ENCODE measurements around the gene PREP.
"Not testable (repeated sequence)": the region's sequence is repeated elsewhere in the genome, so short reads cannot be mapped to it uniquely, and the experiment has no call there.

PREP gene

DNA sequence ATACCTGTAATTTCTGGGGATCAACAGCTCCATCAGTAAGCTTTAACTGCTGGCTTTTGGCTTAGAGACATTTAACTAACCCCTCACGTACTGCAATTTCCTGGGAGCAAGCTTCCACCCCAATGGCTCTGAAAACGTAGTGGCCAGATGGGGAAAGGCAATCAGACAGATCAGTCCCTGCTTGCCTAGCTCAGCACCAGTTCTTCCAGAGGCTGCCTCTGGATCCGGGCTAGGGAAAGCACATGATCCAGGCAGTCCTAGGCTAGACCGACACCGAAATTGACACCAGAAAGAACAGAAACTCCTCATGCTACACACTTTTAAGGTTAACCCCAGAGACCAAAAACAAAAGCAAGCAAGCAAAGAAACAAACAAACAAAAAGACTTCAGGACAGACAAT is 13.3 kb downstream of the PREP start:
- no peak for DNase-seq

- DNase-seq = no peak
Observed at GRCh38 chr6:105388392-105388791, 14.5 kb downstream of the PREP start.

- no peak for DNase-seq
Observed at GRCh38 chr6:105384004-105384403, 18.9 kb downstream of the PREP start.

DNA sequence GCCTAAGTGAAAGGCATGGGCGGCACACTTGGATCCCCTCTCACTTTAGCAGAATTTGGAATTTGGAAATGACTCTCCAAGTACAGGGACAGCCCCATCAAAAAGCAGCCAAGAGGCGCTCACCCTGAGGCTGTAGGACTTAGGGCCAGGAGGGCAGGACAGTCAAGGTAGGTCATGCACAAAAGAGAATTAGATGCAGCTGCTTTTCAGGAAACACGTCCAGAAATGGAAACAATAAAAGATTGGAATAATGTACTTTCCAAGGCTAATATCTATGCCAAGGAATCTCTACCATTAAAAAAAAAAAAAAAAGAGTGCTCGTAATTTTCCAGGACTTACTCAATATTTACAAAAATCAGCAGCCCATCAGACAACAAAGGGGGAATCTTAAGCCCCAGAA is 19.9 kb downstream of the PREP start:
- no peak for DNase-seq

DNA sequence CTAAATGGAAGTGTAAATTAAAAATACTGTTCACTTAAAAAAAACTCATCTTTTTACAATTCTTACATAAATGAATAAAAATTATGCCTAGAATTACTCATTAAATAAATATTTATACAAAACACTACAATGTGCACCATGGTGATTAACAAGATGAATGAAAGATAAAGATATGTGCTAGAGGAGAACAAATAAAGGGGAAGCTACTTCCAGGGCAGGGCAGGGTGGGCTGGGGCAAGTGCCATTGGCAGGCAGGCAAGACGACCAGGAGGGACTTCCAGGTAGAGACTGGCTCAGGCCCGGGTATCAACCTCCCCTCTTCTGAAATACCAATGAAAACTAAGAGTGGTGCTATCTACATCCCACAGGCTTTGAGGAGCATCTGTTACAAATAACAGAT is 20.4 kb downstream of the PREP start:
- no peak for DNase-seq

DNA sequence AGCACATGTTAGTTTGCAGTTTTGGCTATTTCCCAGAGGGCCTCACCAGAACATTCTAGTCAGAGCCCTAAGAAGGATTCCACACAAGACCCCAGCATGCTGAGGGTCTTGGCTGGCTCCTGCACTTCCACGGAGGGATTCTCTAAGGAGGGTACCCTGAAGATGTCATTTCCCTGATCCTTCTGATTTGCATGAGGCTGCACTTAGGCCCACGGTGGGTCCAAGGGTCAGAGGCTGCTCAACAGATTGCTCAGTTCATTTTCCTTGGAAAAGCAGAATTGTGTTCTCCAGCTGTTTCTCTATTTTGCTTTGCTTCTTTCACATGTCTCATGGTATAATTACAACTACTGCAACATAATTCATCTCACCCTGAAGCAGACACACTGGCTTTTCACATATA is 22.2 kb downstream of the PREP start:
- no peak for DNase-seq

DNA sequence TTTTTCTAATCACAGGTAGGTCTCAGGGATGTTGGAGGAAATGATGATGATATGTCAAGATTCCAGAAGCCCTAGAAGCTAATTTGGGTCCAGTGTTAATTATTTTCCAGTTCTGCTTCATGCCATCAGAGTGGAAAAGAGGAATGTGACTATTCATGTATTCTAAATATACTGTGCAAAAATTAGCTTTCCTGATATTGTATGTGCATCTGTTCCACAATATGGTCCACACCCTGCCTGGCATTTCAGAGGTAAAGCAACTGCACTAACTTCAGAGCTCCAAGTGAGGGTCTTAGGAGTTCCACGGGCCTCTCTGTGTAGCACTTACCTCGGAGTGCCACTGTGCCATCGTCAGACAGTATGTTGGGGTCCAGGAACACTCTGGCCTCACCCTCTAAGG is 27.1 kb downstream of the PREP start:
- DNase-seq = no peak

DNA sequence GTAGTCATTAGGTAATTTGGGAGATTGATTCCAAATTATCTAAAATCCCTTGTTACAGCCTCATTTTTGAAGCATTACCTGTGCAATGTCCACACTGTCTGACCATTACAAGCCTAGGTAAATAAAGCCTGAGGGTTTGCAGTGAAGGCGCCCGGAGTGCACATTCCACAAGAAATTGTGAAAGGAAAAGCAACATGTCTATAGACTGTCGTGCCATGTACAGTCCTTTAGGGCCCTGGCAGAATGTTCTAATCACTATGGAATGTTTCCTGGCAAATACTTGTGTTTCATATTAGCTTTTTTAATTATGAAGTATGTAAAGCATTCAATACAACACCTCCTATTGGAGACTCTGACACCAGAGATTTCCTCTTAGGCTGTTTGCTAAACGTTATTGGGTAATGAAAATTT is 28.9 kb downstream of the PREP start:
- DNase-seq = no peak

- no peak for DNase-seq
Observed at GRCh38 chr6:105373481-105373880, 29.4 kb downstream of the PREP start.

- DNase-seq = no peak
Observed at GRCh38 chr6:105372849-105373182, 30.1 kb downstream of the PREP start.

DNA sequence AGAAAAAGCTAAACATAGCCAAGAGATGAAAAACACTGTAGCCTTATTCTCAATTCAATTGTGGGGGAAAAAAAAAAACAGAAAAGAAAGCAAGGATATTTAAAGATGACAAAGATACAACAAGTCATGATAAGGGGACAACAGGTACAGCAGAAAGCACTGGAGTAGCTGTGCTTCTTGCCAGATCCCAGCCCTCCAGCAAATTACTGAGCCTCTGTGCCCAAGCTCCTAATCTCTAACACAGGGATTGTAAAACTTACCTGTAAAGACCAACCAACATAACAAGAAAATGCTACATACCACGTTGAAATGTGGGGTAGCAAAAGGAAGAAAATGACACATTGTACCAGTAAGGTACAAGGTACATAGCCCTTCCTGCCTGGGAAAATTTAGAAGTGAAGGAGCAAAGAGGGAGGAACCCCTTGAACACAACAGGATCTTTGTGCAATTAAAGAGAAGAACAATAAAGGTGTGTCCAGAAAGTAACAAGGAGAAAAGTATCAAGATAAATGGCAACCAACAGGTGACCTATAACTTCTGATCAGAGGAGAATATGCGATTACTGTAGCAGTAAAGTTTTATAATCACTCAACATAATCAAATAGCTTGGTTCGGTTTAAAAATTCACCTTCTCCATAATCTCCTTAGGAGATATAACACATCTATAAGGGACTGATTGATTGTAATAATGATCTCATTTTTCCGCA is 30.6 kb downstream of the PREP start:
- no peak for DNase-seq

GRCh38 chr6:105370351-105370750 is 32.5 kb downstream of the PREP start:
- DNase-seq = no peak

DNA sequence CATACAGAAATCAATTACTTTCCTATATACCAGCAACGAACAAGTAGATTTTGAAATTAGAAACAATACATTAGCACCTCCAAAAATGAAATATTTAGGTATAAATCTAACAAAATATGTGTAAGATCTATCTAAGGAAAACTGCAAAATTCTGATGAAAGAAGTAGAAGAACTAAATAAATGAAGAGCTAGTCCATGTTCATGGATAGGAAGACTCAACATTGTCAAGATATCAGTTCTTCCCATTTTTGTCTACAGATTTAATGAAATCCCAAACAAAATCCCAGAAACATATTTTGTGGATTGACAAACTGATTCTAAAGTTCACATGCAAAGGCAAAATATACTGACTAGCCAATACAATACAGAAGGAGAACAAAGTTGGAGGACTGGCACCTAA is 33.7 kb downstream of the PREP start:
- DNase-seq = no peak

GRCh38 chr6:105364243-105364642 is 38.6 kb downstream of the PREP start:
- no peak for DNase-seq

DNA sequence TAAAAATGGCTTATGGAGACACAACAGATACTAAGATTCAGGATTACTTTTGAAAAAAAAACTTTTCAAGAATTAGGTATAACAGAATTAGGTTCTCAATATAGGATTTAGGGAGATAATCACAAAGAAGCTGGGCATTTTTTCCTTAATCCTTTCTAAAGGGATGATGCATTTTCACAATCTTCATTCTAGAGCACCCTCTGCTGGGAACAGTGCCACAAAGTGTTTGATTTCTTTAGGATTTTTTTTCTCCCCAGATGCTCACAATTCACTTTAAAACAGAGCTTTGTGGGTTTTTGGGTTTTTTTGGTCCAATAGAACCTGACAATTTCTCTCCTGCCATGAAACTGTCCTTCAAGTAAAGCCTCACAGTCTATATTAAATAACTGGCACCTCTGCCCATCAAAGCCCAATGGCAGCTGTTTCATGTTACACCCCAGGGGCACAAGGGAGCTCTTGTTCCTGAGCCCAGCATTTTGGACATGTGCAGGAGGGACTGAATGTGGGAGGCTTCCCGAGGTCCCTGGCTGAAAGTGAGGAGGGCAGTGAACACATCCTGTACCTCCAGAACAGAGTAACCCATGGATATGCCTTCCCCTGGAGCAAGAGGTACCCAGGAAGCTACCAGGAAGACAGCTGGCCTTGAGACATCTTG is 39.7 kb downstream of the PREP start:
- DNase-seq = no peak

DNA sequence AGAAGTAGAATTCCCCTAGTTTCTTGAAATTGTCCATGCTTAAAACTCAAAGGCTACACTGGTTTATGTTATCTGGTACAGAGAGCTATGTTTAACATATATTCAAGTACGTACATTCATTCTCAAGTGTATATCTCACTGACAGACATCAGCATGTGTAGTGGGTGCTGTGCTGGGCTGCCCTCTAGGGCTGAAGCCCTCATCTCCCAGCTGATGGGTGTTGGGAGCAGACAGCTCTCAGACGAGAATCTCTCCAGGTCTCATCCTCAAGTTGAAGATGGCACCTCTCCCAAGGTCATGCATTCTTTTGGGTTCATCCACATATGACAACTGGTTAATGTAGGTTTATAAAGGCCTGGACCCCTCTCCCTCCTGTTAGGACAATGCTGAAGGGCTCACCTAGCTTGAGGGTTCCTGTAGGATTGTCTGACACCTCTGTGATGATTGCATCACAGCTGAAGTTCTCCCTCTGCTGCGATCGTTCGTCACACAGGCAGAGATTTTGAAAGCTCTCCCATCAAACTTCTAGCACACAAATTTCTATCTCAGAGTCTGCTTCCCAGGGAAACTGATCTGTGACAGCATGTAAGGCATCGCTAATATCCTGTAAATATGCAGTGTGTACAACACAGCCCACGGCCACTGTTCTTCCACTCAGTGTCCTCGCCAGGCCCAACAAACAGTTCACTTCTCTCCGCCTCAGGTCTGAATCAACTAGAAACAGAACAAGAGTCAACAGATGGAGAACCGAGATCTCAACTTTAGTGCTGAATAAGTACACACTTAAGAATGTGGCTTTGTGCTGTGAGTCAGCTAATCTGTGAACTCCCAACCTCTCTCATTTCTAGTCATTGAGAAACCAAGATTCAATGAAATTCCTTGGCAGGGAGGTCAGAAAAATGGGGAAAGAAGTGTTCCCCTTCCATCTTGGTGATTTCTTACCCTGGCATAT is 43.2 kb downstream of the PREP start:
- no peak for DNase-seq

- no peak for DNase-seq
Observed at GRCh38 chr6:105357165-105357564, 45.7 kb downstream of the PREP start.

DNA sequence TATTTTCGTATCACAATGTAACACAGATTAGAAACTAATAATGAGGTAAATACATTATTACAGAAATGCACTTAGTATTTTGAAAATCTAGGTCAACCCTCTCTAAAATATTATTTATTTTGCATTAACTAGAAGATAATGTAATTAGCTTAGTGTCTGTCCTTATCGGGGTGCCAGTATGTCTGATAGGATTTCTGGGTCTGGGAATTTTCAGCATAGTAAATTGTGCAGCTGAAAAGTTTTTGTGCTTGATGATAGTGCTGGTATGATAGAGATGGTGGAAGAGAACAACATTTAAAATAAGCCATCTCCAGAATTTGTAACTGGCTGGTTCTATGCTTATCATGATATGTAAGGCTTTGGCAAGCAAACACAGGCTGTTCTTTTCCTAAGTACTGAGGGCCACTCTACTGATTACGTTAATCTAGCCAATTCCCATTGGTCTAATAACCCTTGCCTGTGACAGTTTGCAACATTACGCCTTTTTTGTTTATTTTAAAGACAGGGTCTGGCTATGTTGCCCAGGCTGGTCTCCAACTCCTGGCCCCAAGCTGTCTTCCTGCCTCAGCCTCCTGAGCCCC is 50.8 kb downstream of the PREP start:
- no peak for DNase-seq

- DNase-seq = no peak
Observed at GRCh38 chr6:105348897-105349296, 54.0 kb downstream of the PREP start.

GRCh38 chr6:105346052-105346451 is 56.8 kb downstream of the PREP start:
- no peak for DNase-seq

- DNase-seq = no peak
Observed at GRCh38 chr6:105345506-105345905, 57.4 kb downstream of the PREP start.

DNA sequence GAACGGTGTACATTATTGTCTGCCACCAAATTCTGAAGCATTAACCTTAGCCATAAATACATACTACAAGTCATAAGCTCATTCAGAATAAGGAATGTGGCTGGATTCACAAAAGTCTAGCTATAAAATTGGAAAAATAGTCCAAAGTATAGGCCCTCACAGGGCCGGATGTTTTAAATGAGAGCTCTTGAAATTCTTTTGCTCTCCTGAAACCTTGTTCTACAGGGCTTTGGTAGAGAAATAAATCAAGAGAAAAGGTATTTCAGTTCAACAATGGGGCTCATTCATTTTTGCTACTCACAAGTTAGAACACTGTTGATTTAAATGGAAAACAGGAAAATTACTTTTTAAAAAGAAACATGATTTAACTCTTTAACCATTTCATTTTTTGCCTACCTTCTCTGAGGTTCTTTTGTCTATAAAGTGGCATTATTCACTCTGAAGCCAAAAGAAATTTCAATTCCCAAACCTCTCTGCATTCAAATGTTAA is 58.0 kb downstream of the PREP start:
- DNase-seq = no peak

DNA sequence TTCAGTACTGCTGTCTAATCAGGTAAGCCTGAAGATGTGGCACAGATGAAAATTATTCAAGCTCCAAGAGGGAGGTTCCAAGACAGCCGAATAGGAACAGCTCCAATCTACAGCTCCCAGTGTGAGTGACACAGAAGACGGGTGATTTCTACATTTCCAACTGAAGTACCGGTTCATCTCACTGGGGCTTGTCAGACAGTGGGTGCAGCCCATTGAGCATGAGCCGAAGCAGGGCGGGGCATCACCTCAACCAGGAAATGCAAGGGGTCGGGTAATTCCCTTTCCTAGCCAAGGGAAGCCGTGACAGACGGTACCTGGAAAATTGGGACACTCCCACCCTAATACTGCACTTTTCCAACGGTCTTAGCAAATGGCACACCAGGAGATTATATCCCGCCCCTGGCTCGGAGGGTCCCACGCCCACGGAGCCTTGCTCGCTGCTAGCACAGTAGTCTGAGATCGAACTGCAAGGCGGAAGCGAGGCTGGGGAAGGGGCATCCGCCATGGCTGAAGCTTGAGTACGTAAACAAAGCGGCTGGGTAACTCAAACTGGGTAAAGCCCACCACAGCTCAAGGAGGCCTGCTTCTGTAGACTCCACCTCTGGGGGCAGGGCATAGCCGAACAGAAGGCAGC is 64.4 kb downstream of the PREP start:
- not testable (repeated sequence) for DNase-seq

Measured in activated CD8-positive, alpha-beta memory T cell treated with anti-CD3 and anti-CD28 coated beads, Interleukin-2, amount 50 U/mL, for 48 hours (primary cell).